Superior temporal gyrus (tissue), 1 donor: Measurements from ENCODE around the gene TEX2.
A peak's percentile ranks its signal among the peaks of the same experiment; 100 is the strongest.
"Not testable (repeated sequence)": the region's sequence is repeated elsewhere in the genome, so short reads cannot be mapped to it uniquely, and the experiment has no call there.

Experiments
- DNase-seq: peaks from one replicate; pipeline ENCODE4 v3.0.0-alpha.2; 2016; ENCODE audit errors: extremely low spot score

The TEX2 gene

GRCh38 chr17:64139542-64139941 is 123.5 kb downstream of the TEX2 start:
- no peak for DNase-seq

- DNase-seq, result no peak
Measured at GRCh38 chr17:64138441-64138840, 124.6 kb downstream of the TEX2 start.

GRCh38 chr17:64135000-64135399 is 128.1 kb downstream of the TEX2 start:
- DNase-seq, result no peak

GRCh38 chr17:64134216-64134970 is 128.7 kb downstream of the TEX2 start:
- DNase-seq, result no peak

GRCh38 chr17:64133546-64134215 is 129.4 kb downstream of the TEX2 start:
- peak; percentile 90 for DNase-seq

GRCh38 chr17:64131606-64132270 is 131.3 kb downstream of the TEX2 start:
- no peak for DNase-seq

GRCh38 chr17:64130559-64131001 is 132.5 kb downstream of the TEX2 start:
- DNase-seq, result no peak

GRCh38 chr17:64129765-64130558 is 133.1 kb downstream of the TEX2 start, which contains the start of gene ERN1:
Gene ERN1 (minus strand): TSS chr17:64130144. CDS start chr17:64130029, 115 bp downstream.
- peak; percentile 85 for DNase-seq

- no peak for DNase-seq
Measured at GRCh38 chr17:64129515-64129764, 133.6 kb downstream of the TEX2 start.

GRCh38 chr17:64128787-64129514 is 134.1 kb downstream of the TEX2 start:
- DNase-seq, result no peak

- no peak for DNase-seq
Measured at GRCh38 chr17:64126918-64127317, 136.1 kb downstream of the TEX2 start.

- DNase-seq, result no peak
Measured at GRCh38 chr17:64125937-64126336, 137.1 kb downstream of the TEX2 start.

GRCh38 chr17:64124609-64125008 is 138.5 kb downstream of the TEX2 start:
- no peak for DNase-seq

- no peak for DNase-seq
Measured at GRCh38 chr17:64123114-64123513, 139.9 kb downstream of the TEX2 start.

- DNase-seq, result not testable (repeated sequence)
Measured at GRCh38 chr17:64120972-64121786, 141.9 kb downstream of the TEX2 start.

- DNase-seq, result no peak
Measured at GRCh38 chr17:64120159-64120810, 142.8 kb downstream of the TEX2 start.

GRCh38 chr17:64117981-64118979 is 144.8 kb downstream of the TEX2 start:
- DNase-seq, result no peak

GRCh38 chr17:64115822-64116534 is 147.1 kb downstream of the TEX2 start:
- DNase-seq, result no peak
